Medulla oblongata (tissue), 1 donor: ENCODE results near the gene PLEKHG5.
A peak's percentile ranks its signal among the peaks of the same experiment; 100 is the strongest.
"Not testable (repeated sequence)": the region's sequence is repeated elsewhere in the genome, so short reads cannot be mapped to it uniquely, and the experiment has no call there.

ENCODE experiments used
- DNase-seq: peaks from one replicate; pipeline ENCODE4 v3.0.0-alpha.2; 2015; ENCODE audit errors: extremely low spot score

The PLEKHG5 gene

GRCh38 chr1:6495540-6496364, 4.3 kb upstream of the PLEKHG5 start:
- DNase-seq = no peak

- no peak for DNase-seq
Observed at GRCh38 chr1:6495041-6495441, 3.6 kb upstream of the PLEKHG5 start.

- DNase-seq = no peak
Observed at GRCh38 chr1:6494627-6495026, 3.2 kb upstream of the PLEKHG5 start.

- not testable (repeated sequence) for DNase-seq
Observed at GRCh38 chr1:6493834-6494223, 2.4 kb upstream of the PLEKHG5 start.

GRCh38 chr1:6491966-6492365, 499 bp upstream of the PLEKHG5 start:
- no peak for DNase-seq

GRCh38 chr1:6491081-6491449, 402 bp downstream of the PLEKHG5 start:
- no peak for DNase-seq

- peak; percentile 12 for DNase-seq
Observed at GRCh38 chr1:6490181-6491080, 1.0 kb downstream of the PLEKHG5 start.

GRCh38 chr1:6489799-6490180, 1.7 kb downstream of the PLEKHG5 start:
- DNase-seq = peak; percentile 54

GRCh38 chr1:6489383-6489765, 2.1 kb downstream of the PLEKHG5 start:
- no peak for DNase-seq

GRCh38 chr1:6488602-6489382, 2.7 kb downstream of the PLEKHG5 start:
- no peak for DNase-seq

GRCh38 chr1:6487804-6488484, 3.5 kb downstream of the PLEKHG5 start:
- DNase-seq = no peak

GRCh38 chr1:6486433-6487011, 4.9 kb downstream of the PLEKHG5 start:
- peak; percentile 83 for DNase-seq

GRCh38 chr1:6485168-6486101, 6.0 kb downstream of the PLEKHG5 start:
- DNase-seq = no peak

- DNase-seq = no peak
Observed at GRCh38 chr1:6484826-6485167, 6.7 kb downstream of the PLEKHG5 start.

- no peak for DNase-seq
Observed at GRCh38 chr1:6483761-6484117, 7.7 kb downstream of the PLEKHG5 start.

- DNase-seq = no peak
Observed at GRCh38 chr1:6483017-6483760, 8.3 kb downstream of the PLEKHG5 start.

- no peak for DNase-seq
Observed at GRCh38 chr1:6481820-6482219, 9.6 kb downstream of the PLEKHG5 start.

- DNase-seq = no peak
Observed at GRCh38 chr1:6477039-6477820, 14.2 kb downstream of the PLEKHG5 start.

- DNase-seq = no peak
Observed at GRCh38 chr1:6476483-6476882, 15.0 kb downstream of the PLEKHG5 start.
